HEK293T (cell line): ENCODE data around the gene CDH24.
A peak's percentile ranks its signal among the peaks of the same experiment; 100 is the strongest.
"Not testable (repeated sequence)": the region's sequence is repeated elsewhere in the genome, so short reads cannot be mapped to it uniquely, and the experiment has no call there.

ENCODE experiments used
- CTCF ChIA-PET: fragments of 350-600 bp; formaldehyde crosslinking; extraction: SDS; loops from one replicate; lab custom pipeline; 2021; ENCODE audit warnings: antibody characterized with exemption, inconsistent platforms; lab: Yijun Ruan, JAX
- POLR2A ChIA-PET: fragments of 350-600 bp; formaldehyde crosslinking; extraction: SDS; loops from one replicate; lab custom pipeline; 2020; ENCODE audit warnings: antibody characterized with exemption, inconsistent platforms; lab: Yijun Ruan, JAX
- DNase-seq: peaks from one replicate; pipeline ENCODE4 v3.0.0; 2012; ENCODE audit warnings: mixed read lengths; ENCODE audit errors: extremely low spot score
- ARNT ChIP-seq: fragments of 450-650 bp; IDR thresholded peaks from 2 replicates; pipeline ENCODE4 v1.6.1; 2017; ENCODE audit warnings: mild to moderate bottlenecking
- BHLHE40 ChIP-seq: fragments of 450-650 bp; IDR thresholded peaks from 2 replicates; pipeline ENCODE4 v1.6.1; 2016; ENCODE audit warnings: mild to moderate bottlenecking, moderate library complexity, borderline replicate concordance
- CTBP1 ChIP-seq: fragments of 450-650 bp; IDR thresholded peaks from 2 replicates; pipeline ENCODE4 v1.6.1; 2016; ENCODE audit warnings: borderline replicate concordance
- ELF4 ChIP-seq: fragments of 450-650 bp; IDR thresholded peaks from 2 replicates; pipeline ENCODE4 v1.6.1; 2017; ENCODE audit warnings: antibody characterized with exemption
- FOXA1 ChIP-seq: fragments of 450-650 bp; IDR thresholded peaks from 2 replicates; pipeline ENCODE4 v1.6.1; 2016; ENCODE audit warnings: mild to moderate bottlenecking
- FOXK2 ChIP-seq: fragments of 450-650 bp; IDR thresholded peaks from 2 replicates; pipeline ENCODE4 v1.6.1; 2016; ENCODE audit warnings: mild to moderate bottlenecking
- FOXM1 ChIP-seq: fragments of 450-650 bp; IDR thresholded peaks from 2 replicates; pipeline ENCODE4 v1.6.1; 2017; ENCODE audit warnings: mild to moderate bottlenecking, borderline replicate concordance
- HDGF ChIP-seq: fragments of 450-650 bp; IDR thresholded peaks from 2 replicates; pipeline ENCODE4 v1.6.1; 2017; ENCODE audit warnings: antibody characterized with exemption, borderline replicate concordance
- L3MBTL2 ChIP-seq: fragments of 450-650 bp; conservative IDR thresholded peaks from 2 replicates; pipeline ENCODE4 v1.6.1; 2016; ENCODE audit warnings: mild to moderate bottlenecking
- LEF1 ChIP-seq: fragments of 450-650 bp; IDR thresholded peaks from 2 replicates; pipeline ENCODE4 v1.6.1; 2017; ENCODE audit warnings: mild to moderate bottlenecking, borderline replicate concordance
- NFRKB ChIP-seq: fragments of 450-650 bp; IDR thresholded peaks from 2 replicates; pipeline ENCODE4 v1.6.1; 2016; ENCODE audit warnings: mild to moderate bottlenecking, moderate library complexity
- SP1 ChIP-seq: fragments of 450-650 bp; IDR thresholded peaks from 2 replicates; pipeline ENCODE4 v1.6.1; 2017
- SUZ12 ChIP-seq: fragments of 450-650 bp; IDR thresholded peaks from 2 replicates; pipeline ENCODE4 v1.6.1; 2016; ENCODE audit warnings: mild to moderate bottlenecking
- TARDBP ChIP-seq: fragments of 450-650 bp; IDR thresholded peaks from 2 replicates; pipeline ENCODE4 v1.6.1; 2016
- ZNF384 ChIP-seq: fragments of 450-650 bp; IDR thresholded peaks from 2 replicates; pipeline ENCODE4 v1.6.1; 2016
- TF ChIP-seq, protein P1 (sequence below): fragments of 450-650 bp; IDR thresholded peaks from 2 replicates; pipeline ENCODE4 v1.6.1; 2016

The CDH24 gene

DNA sequence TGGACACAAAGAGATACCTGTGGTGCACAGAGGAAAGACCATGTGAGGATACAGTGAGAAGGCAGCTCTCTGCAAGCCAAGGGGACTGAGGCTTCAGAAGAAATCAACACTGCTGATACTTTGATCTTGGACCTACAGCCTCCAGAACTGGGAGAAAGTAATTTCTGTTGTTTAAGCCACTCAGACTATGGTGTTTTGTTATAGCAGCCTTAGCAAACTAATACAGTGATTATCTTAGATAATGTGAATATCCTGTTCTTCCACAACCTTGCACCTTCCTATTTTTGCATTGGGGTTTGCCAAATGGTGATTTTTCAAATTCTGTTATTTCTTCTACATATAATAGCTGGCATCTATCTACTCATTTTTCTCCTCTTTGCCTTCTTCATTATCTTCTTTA lies 39.2 kb downstream of the CDH24 start:
- ChIA-PET POLR2A (interaction anchor here (2.5 kb wide), 1 partner anchor 11 kb away, joined by 21 read pairs; no protein-coding TSS in a partner anchor), CTCF (interaction anchor here (0.9 to 2.9 kb wide), 4 partner anchors 11 to 51 kb away, joined by 3 to 10 read pairs (median 6); no protein-coding TSS in a partner anchor)
- DNase-seq = no peak
- TF ChIP-seq BHLHE40 (no peak), SP1 (no peak), ZNF384 (no peak), ARNT (no peak), NFRKB (no peak), ELF4 (no peak), LEF1 (no peak), TARDBP (no peak), CTBP1 (no peak), SUZ12 (no peak), FOXK2 (no peak), FOXM1 (no peak), L3MBTL2 (no peak), HDGF (no peak), FOXA1 (no peak)
- TF ChIP-seq, protein P1, sequence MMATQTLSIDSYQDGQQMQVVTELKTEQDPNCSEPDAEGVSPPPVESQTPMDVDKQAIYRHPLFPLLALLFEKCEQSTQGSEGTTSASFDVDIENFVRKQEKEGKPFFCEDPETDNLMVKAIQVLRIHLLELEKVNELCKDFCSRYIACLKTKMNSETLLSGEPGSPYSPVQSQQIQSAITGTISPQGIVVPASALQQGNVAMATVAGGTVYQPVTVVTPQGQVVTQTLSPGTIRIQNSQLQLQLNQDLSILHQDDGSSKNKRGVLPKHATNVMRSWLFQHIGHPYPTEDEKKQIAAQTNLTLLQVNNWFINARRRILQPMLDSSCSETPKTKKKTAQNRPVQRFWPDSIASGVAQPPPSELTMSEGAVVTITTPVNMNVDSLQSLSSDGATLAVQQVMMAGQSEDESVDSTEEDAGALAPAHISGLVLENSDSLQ = no peak

DNA sequence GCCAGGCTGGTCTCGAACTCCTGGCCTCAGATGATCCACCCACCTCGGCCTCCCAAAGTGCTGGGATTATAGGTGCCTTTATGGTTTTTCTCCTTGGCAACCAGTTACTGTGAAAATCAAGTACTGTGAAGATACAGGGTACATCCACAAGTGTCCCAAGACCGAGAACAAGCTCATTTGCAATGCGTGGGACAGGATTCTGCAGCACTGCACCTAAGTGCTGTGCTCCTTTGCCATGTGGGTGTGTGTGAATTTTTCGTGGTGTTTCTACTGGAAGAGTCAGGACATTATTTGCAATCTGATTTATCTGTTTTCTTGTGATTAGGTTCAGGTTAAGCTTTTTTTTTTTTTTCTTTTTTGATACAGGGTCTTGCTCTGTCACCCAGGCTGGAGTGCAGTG lies 40.2 kb downstream of the CDH24 start:
- CTCF ChIA-PET = interaction anchor here (0.6 to 2.9 kb wide), 3 partner anchors 10 to 52 kb away, joined by 3 to 10 read pairs (median 8); no protein-coding TSS in a partner anchor
- POLR2A ChIA-PET = interaction anchor here (1.0 to 2.5 kb wide), 2 partner anchors 10 to 20 kb away, joined by 3 to 21 read pairs; no protein-coding TSS in a partner anchor
- DNase-seq = no peak
- TF ChIP-seq FOXA1 (no peak), HDGF (no peak)

- no peak for TF ChIP-seq FOXK2
- CTCF ChIA-PET = interaction anchor here (2.9 kb wide), 1 partner anchor 9 kb away, joined by 8 read pairs; no protein-coding TSS in a partner anchor
- POLR2A ChIA-PET = interaction anchor here (1.1 to 1.4 kb wide), 2 partner anchors 8 to 10 kb away, joined by 4 to 5 read pairs; no protein-coding TSS in a partner anchor
These were observed 41.7 kb downstream of the CDH24 start for GRCh38 chr14:23015618-23016017.

DNA sequence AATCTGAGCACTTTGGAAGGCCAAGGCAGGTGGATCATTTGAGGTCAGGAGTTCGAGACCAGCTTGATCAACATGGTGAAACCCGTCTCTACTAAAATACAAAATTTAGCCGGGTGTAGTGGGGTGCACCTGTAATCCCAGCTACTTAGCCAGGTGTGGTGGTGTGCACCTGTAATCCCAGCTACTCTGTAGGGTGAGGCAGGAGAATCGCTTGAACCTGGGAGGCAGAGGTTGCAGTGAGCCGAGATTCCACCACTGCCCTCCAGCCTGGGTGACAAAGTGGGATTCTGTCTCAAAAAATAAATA lies 43.6 kb downstream of the CDH24 start:
- DNase-seq, CTCF ChIA-PET: not testable (repeated sequence)
- POLR2A ChIA-PET = interaction anchor here (0.7 to 1.8 kb wide), 4 partner anchors 11 to 81 kb away, joined by 3 to 5 read pairs (median 3); partner anchors contain the start of genes ACIN1 and AJUBA

More at GRCh38 chr14:23015618-23016017, 41.7 kb downstream of the CDH24 start:
- DNase-seq = no peak

DNA sequence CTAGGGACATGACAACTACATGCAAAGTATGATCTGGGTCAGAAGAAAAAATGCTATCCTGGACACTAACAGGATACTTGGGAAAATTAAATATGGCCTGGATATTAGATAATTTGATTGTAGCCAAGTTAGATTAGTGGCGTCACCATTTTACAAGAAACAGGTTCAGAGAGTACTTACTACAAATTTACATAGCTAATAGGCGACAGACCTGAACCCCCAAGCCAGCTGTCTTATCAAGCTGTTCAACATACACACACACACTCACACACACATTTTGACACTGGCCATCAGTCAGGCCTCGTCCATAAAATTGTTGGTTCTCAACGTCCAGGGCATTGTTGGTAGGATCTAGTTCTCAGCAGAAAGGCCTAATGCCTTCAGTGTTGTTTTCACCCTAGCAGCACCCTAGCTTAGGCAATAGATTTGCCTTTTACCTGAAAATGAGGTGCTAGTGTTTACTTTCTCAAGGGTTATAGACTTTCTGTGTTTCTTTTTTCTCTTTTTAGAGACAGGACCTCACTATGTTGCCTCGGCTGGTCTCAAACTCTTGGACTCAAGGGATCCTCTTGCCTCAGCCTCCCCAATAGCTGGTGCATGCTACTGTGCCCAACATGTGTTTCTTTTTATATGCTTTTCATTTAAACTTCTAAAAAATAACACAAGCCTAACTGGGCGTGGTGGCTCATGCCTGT lies 44.1 kb downstream of the CDH24 start:
- DNase-seq = no peak
- ChIA-PET CTCF (no interaction called here), POLR2A (interaction anchor here (0.7 to 1.8 kb wide), 3 partner anchors 11 to 81 kb away, joined by 3 to 5 read pairs (median 3); partner anchors contain the start of gene ACIN1)
- TF ChIP-seq SP1 (no peak), LEF1 (no peak), ARNT (no peak), FOXM1 (no peak), HDGF (no peak), BHLHE40 (no peak), FOXK2 (no peak), ELF4 (no peak), ZNF384 (no peak), TARDBP (no peak), NFRKB (no peak), SUZ12 (no peak), FOXA1 (no peak), L3MBTL2 (no peak)
- TF ChIP-seq, protein P1 = no peak

- ChIA-PET CTCF (interaction anchor here (0.9 to 2.3 kb wide), 2 partner anchors 24 to 48 kb away, joined by 3 to 8 read pairs; partner anchors contain the start of gene CDH24), POLR2A (interaction anchor here (0.7 to 1.0 kb wide), 2 partner anchors 48 to 209 kb away, joined by 3 to 4 read pairs; no protein-coding TSS in a partner anchor)
- TF ChIP-seq CTBP1 (0 out of 2 replicates have a peak, but pooled peaks have one; percentile 6), LEF1 (no peak), BHLHE40 (no peak), ARNT (no peak), FOXM1 (peak; percentile 75; the same call in 1 of the 2 replicates), L3MBTL2 (peak; percentile 51), ELF4 (0 out of 2 replicates have a peak, but pooled peaks have one; percentile 32)
- TF ChIP-seq, protein P1 = no peak
- DNase-seq = peak; percentile 83
These were observed 47.2 kb downstream of the CDH24 start, which contains the start of gene C14orf93 for GRCh38 chr14:23009939-23010726. C14orf93 (minus strand) TSS chr14:23010143; CDS start chr14:22999023, 11,120 bp downstream.
